Dendritic cell treated with granulocyte-macrophage colony-stimulating factor and Interleukin-4, amounts not matched to agents 40 ng/mL and 50 ng/mL, for 4 days (primary cell): Measurements from ENCODE around the gene WNK1.

Source experiments
- H3K27ac Mint-ChIP-seq: one replicate; pipeline ENCODE4 v1.8.0; 2022; ENCODE audit warnings: mild to moderate bottlenecking, mixed read lengths
- H3K27me3 Mint-ChIP-seq: one replicate; pipeline ENCODE4 v1.8.0; 2022; ENCODE audit warnings: mild to moderate bottlenecking, mixed read lengths
- H3K36me3 Mint-ChIP-seq: one replicate; pipeline ENCODE4 v1.8.0; 2022; ENCODE audit warnings: low read depth, mixed read lengths
- H3K4me1 Mint-ChIP-seq: one replicate; pipeline ENCODE4 v1.8.0; 2022; ENCODE audit warnings: low read depth, mixed read lengths
- H3K4me3 Mint-ChIP-seq: one replicate; pipeline ENCODE4 v1.8.0; 2022; ENCODE audit warnings: mild to moderate bottlenecking, moderate library complexity, mixed read lengths
- H3K9me3 Mint-ChIP-seq: one replicate; pipeline ENCODE4 v1.8.0; 2022; ENCODE audit warnings: mixed read lengths
- intact Hi-C: fragments of 100-400 bp; cut with micrococcal nuclease; formaldehyde crosslinking; loops from one replicate; pipeline ENCODE4 v1.15.0; 2022

WNK1 gene

DNA sequence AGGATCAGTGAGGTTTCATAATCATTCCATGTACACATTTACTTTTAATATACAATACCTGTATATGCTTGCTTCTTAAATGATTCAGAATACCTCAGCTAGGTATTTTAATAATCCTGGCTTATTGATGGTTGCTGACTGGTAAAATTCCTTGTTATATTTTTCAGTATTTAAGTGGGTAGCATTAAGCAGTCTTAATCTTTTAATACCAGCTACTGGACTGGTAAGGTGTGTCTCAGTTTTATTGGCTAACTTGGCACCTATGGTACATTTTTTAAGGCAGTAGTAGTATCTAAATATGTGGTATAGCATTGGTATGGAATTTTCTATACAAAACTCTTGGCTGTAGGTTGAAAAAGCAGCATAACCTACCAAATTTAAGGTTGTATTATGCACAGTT lies 100.5 kb downstream of the WNK1 start:
- Mint-ChIP-seq H3K27me3 (no peaks in the 10 kb centered on the region), H3K36me3 (peaks cover 20% of the 10 kb centered on the region), H3K4me1 (peaks cover 26% of the 10 kb centered on the region), H3K9me3 (no peaks in the 10 kb centered on the region), H3K4me3 (no peak overlapping the region), H3K27ac (no peak overlapping the region)
- intact Hi-C loops: no loop called here

DNA sequence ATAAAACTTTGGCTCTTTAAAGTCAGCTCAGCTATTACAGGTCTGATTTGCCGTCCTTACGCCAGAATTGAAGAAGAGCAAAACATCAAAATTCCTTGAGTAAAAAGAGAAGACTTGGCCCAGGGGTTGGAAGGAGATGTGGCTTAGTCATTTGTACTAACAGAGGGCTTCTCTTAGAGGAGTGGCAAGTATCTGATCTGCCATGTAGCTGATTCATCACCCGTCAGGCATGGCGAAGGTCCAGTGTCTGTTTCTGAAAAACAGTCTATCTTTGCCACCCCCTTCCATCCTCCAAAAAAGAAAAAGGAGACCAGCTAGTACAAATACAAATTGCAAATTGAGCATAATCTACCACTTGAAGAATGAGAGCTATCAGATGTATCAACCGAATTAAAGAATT lies 105.2 kb downstream of the WNK1 start:
- Mint-ChIP-seq H3K27ac (no peak overlapping the region), H3K4me1 (no peaks in the 10 kb centered on the region), H3K36me3 (peaks cover 65% of the 10 kb centered on the region), H3K4me3 (no peak overlapping the region), H3K27me3 (no peaks in the 10 kb centered on the region), H3K9me3 (no peaks in the 10 kb centered on the region)
- intact Hi-C loops: no loop called here

DNA sequence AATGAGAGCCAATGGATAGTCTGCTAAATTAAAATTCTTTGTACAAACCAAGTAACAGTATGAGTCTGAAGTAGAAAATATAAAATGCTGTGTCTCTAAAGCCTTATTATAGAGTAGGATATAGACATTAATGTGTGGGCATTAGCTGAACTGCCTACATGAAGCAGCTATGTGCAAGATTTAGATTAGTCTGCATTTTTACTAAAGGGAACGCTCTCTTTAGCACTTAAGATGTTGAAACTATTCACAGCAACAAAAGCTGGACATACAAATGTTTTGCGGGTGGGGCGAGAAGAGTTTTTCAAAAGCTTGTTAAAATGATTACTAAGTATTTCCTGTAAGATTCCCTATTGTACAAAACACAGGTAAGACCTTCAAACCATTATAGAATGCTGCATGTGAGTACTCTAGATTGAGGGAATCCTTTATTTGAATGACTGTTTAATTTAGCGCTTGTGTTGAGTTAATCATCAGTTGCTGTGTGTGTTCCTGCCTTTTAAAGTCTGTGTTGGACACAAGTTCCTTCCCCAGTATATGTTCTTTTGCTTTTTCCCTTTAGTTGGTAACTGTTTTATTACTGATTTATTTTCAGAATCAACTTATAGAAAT lies 110.0 kb downstream of the WNK1 start:
- H3K4me1 Mint-ChIP-seq: no peaks in the 10 kb centered on the region
- H3K27me3 Mint-ChIP-seq: no peaks in the 10 kb centered on the region
- H3K27ac Mint-ChIP-seq: no peak overlapping the region
- intact Hi-C loops: loop anchor here (5.0 kb wide), 1 partner anchor 45 kb away; no protein-coding TSS in a partner anchor
- H3K4me3 Mint-ChIP-seq: no peak overlapping the region
- H3K36me3 Mint-ChIP-seq: peaks cover 90% of the 10 kb centered on the region
- H3K9me3 Mint-ChIP-seq: no peaks in the 10 kb centered on the region

DNA sequence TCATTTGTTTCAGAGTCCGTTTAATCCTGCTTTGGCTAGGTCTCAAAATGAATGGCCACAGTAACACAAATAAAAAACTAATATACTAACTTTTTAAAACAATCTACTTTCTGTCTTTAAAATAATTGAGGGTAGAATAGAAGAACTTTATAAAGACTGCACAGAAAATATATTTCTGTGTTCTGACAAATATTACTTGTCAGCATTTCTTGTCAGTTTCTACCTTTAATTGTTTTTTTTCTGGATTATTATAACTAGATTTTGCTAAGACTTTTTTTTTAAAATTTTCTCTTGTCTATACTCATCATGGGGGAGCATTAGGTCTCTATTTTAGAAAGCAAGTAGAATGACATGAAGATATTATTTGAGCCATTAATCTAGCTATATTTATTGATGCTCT lies 110.9 kb downstream of the WNK1 start:
- Mint-ChIP-seq H3K4me3 (no peak overlapping the region), H3K27ac (no peak overlapping the region), H3K4me1 (no peaks in the 10 kb centered on the region), H3K27me3 (no peaks in the 10 kb centered on the region), H3K9me3 (no peaks in the 10 kb centered on the region), H3K36me3 (peaks cover 90% of the 10 kb centered on the region)
- intact Hi-C loops: loop anchor here (5.0 kb wide), 1 partner anchor 46 kb away; no protein-coding TSS in a partner anchor

DNA sequence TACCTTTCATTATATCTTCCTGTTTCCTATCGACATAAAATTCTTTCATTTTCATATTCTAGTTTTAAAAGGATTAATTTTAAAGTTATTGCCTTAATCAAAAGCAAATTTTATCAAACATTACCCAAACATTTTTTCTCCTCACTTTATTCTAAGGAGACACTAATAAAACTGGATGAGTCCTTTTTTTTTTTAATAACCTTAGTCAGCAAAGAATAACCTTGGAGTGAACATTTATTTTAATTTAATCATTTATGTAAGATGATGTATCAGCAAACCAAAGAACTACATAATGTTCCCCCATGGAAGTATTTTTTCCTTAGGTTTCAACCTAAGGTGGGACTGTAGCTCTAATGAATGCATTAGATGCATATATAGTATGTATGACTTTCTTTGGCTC lies 113.2 kb downstream of the WNK1 start:
- intact Hi-C loops: no loop called here
- H3K4me1 Mint-ChIP-seq: no peaks in the 10 kb centered on the region
- H3K4me3 Mint-ChIP-seq: no peak overlapping the region
- no peaks in the 10 kb centered on the region for H3K27me3 Mint-ChIP-seq
- H3K27ac Mint-ChIP-seq: no peak overlapping the region
- no peaks in the 10 kb centered on the region for H3K9me3 Mint-ChIP-seq
- H3K36me3 Mint-ChIP-seq: peaks cover 92% of the 10 kb centered on the region

DNA sequence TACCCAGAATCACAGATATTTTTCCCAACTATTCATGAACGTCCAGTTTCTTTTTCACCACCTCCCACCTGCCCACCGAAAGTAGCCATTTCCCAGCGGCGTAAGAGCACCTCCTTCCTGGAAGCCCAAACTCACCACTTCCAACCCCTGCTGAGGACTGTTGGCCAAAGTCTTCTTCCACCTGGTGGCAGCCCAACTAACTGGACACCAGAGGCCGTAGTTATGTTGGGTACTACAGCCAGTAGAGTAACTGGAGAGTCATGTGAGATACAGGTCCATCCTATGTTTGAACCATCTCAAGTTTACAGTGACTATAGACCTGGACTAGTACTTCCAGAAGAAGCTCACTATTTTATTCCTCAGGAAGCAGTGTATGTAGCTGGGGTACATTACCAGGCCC lies 115.5 kb downstream of the WNK1 start:
- Mint-ChIP-seq H3K36me3 (peaks cover 88% of the 10 kb centered on the region), H3K9me3 (no peaks in the 10 kb centered on the region), H3K27ac (no peak overlapping the region)

DNA sequence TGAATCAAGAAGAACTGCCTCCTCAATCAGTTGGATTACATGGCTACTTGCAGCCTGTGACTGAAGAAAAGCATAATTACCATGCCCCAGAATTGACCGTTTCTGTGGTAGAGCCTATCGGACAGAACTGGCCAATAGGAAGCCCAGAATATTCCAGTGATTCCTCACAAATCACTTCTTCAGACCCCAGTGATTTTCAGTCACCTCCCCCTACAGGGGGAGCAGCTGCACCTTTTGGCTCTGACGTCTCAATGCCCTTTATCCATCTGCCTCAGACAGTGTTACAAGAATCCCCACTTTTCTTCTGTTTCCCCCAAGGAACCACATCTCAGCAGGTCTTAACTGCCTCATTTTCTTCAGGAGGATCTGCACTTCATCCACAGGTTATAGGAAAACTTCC lies 116.3 kb downstream of the WNK1 start:
- H3K27ac Mint-ChIP-seq: no peak overlapping the region
- H3K4me3 Mint-ChIP-seq: no peak overlapping the region
- no peaks in the 10 kb centered on the region for H3K27me3 Mint-ChIP-seq
- no peaks in the 10 kb centered on the region for H3K9me3 Mint-ChIP-seq
- H3K36me3 Mint-ChIP-seq: peaks cover 86% of the 10 kb centered on the region
- H3K4me1 Mint-ChIP-seq: no peaks in the 10 kb centered on the region
- intact Hi-C loops: no loop called here

More for the DNA sequence above, 115.5 kb downstream of the WNK1 start:
- no peaks in the 10 kb centered on the region for H3K27me3 Mint-ChIP-seq
- intact Hi-C loops: no loop called here
- H3K4me3 Mint-ChIP-seq: no peak overlapping the region
- no peaks in the 10 kb centered on the region for H3K4me1 Mint-ChIP-seq

DNA sequence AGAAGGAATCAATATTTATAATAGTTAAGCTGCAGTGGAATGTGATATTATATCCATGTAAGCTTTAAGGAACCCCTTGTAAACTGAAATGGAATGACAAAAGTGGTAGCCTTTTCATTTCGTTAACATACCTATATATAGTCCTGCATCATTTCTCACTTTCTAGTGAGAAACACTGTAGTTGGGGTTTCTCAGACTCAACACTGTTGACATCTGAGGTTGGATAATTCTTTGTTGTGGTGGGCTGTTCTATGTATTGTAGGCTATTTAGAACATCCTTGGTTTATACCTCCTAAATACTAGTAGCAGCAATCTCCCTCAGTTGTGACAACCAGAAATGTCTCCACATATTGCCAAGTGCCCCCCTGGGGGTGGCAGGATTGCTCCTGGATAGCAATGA lies 118.0 kb downstream of the WNK1 start:
- H3K4me3 Mint-ChIP-seq: no peak overlapping the region
- no peaks in the 10 kb centered on the region for H3K4me1 Mint-ChIP-seq
- no peaks in the 10 kb centered on the region for H3K27me3 Mint-ChIP-seq
- no peak overlapping the region for H3K27ac Mint-ChIP-seq
- peaks cover 86% of the 10 kb centered on the region for H3K36me3 Mint-ChIP-seq
- intact Hi-C loops: no loop called here
- H3K9me3 Mint-ChIP-seq: no peaks in the 10 kb centered on the region

DNA sequence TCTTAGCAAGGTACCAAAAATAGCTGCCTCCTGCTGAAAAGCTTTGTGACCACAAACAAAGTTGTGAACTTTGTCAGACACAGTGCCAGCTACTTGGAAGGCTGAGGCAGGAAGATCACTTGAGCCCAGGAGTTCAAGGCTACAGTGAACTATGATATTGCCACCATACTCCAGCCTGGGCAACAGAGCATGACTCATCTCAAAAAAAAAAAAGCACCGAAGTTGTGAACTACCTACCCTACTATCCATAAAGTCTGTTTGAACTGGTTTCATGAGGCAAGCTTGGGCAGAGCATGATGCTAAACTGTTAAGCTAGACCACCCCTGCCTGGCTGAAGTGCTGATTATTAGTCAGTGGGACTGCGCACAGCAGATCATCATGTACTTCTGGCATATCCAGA lies 121.6 kb downstream of the WNK1 start:
- Mint-ChIP-seq H3K36me3 (peaks cover 85% of the 10 kb centered on the region), H3K9me3 (no peaks in the 10 kb centered on the region), H3K4me3 (no peak overlapping the region), H3K4me1 (no peaks in the 10 kb centered on the region), H3K27ac (no peak overlapping the region), H3K27me3 (no peaks in the 10 kb centered on the region)
- intact Hi-C loops: no loop called here

DNA sequence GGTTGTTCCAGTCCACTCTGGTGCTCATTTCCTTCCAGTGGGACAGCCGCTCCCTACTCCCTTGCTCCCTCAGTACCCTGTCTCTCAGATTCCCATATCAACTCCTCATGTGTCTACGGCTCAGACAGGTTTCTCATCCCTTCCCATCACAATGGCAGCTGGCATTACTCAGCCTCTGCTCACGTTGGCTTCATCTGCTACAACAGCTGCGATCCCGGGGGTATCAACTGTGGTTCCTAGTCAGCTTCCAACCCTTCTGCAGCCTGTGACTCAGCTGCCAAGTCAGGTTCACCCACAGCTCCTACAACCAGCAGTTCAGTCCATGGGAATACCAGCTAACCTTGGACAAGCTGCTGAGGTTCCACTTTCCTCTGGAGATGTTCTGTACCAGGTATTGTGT lies 127.3 kb downstream of the WNK1 start:
- Mint-ChIP-seq H3K9me3 (no peaks in the 10 kb centered on the region), H3K27me3 (no peaks in the 10 kb centered on the region), H3K27ac (no peak overlapping the region), H3K4me3 (no peak overlapping the region), H3K36me3 (peaks cover 92% of the 10 kb centered on the region), H3K4me1 (no peaks in the 10 kb centered on the region)
- intact Hi-C loops: loop anchor here (10.0 kb wide), 1 partner anchor 575 kb away; no protein-coding TSS in a partner anchor

DNA sequence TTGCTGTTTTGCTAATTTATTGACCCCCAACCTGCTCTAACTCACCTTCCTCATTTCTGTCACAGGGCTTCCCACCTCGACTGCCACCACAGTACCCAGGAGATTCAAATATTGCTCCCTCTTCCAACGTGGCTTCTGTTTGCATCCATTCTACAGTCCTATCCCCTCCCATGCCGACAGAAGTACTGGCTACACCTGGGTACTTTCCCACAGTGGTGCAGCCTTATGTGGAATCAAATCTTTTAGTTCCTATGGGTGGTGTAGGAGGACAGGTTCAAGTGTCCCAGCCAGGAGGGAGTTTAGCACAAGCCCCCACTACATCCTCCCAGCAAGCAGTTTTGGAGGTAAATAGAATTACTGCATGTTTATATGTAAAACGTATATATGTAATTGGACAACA lies 128.3 kb downstream of the WNK1 start:
- Mint-ChIP-seq H3K27me3 (no peaks in the 10 kb centered on the region), H3K9me3 (no peaks in the 10 kb centered on the region), H3K36me3 (peaks cover 93% of the 10 kb centered on the region), H3K4me3 (no peak overlapping the region), H3K4me1 (no peaks in the 10 kb centered on the region), H3K27ac (no peak overlapping the region)
- intact Hi-C loops: loop anchor here (10.0 kb wide), 1 partner anchor 576 kb away; no protein-coding TSS in a partner anchor

DNA sequence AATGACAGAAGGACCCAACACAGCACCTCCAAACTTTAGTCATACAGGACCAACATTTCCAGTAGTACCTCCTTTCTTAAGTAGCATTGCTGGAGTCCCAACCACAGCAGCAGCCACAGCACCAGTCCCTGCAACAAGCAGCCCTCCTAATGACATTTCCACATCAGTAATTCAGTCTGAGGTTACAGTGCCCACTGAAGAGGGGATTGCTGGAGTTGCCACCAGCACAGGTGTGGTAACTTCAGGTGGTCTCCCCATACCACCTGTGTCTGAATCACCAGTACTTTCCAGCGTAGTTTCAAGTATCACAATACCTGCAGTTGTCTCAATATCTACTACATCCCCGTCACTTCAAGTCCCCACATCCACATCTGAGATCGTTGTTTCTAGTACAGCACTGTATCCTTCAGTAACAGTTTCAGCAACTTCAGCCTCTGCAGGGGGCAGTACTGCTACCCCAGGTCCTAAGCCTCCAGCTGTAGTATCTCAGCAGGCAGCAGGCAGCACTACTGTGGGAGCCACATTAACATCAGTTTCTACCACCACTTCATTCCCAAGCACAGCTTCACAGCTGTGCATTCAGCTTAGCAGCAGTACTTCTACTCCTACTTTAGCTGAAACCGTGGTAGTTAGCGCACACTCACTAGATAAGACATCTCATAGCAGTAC lies 132.5 kb downstream of the WNK1 start:
- Mint-ChIP-seq H3K27me3 (no peaks in the 10 kb centered on the region), H3K27ac (no peak overlapping the region), H3K36me3 (peaks cover 98% of the 10 kb centered on the region), H3K9me3 (no peaks in the 10 kb centered on the region), H3K4me3 (no peak overlapping the region), H3K4me1 (no peaks in the 10 kb centered on the region)
- intact Hi-C loops: loop anchor here (10.0 kb wide), 1 partner anchor 580 kb away; no protein-coding TSS in a partner anchor

DNA sequence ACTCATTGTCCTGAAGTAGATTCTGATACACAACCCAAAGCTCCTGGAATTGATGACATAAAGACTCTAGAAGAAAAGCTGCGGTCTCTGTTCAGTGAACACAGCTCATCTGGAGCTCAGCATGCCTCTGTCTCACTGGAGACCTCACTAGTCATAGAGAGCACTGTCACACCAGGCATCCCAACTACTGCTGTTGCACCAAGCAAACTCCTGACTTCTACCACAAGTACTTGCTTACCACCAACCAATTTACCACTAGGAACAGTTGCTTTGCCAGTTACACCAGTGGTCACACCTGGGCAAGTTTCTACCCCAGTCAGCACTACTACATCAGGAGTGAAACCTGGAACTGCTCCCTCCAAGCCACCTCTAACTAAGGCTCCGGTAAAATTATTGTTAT lies 133.3 kb downstream of the WNK1 start:
- Mint-ChIP-seq H3K36me3 (peaks cover 98% of the 10 kb centered on the region), H3K4me3 (no peak overlapping the region), H3K9me3 (no peaks in the 10 kb centered on the region), H3K27me3 (no peaks in the 10 kb centered on the region), H3K27ac (no peak overlapping the region), H3K4me1 (no peaks in the 10 kb centered on the region)
- intact Hi-C loops: loop anchor here (10.0 kb wide), 1 partner anchor 581 kb away; no protein-coding TSS in a partner anchor

DNA sequence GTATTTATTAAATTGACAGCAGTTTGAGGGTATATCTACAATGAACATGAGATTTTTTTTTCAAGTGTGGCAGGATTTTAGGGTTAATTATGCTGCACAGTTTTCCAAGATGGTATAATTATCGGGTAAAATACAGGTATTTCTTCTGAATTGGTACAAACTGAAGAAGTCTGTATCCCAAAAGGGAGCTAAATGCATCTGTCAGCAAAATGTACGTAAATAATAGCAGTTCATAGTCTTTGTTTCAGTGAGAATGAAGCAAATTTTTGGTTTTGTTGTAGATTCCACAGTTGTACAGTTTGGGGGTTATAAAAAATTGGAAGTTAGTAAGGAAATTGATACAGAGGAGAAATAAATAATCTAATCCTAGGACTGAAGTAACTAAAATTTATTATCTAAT lies 133.8 kb downstream of the WNK1 start:
- Mint-ChIP-seq H3K36me3 (peaks cover 98% of the 10 kb centered on the region), H3K27ac (no peak overlapping the region), H3K9me3 (no peaks in the 10 kb centered on the region), H3K4me1 (no peaks in the 10 kb centered on the region), H3K4me3 (no peak overlapping the region), H3K27me3 (no peaks in the 10 kb centered on the region)
- intact Hi-C loops: loop anchor here (10.0 kb wide), 1 partner anchor 581 kb away; no protein-coding TSS in a partner anchor
